Stimulated activated CD4-positive, alpha-beta T cell treated with anti-CD3 and anti-CD28 coated beads, Interleukin-2, amount 100 ng/mL, for 4 hours (primary cell): Measurements from ENCODE around the gene TRIO.
"Not testable (repeated sequence)": the region's sequence is repeated elsewhere in the genome, so short reads cannot be mapped to it uniquely, and the experiment has no call there.

ENCODE experiments used
- DNase-seq: peaks from one replicate; pipeline ENCODE4 v3.0.0-alpha.2; 2020; ENCODE audit warnings: low read depth

TRIO gene

DNA sequence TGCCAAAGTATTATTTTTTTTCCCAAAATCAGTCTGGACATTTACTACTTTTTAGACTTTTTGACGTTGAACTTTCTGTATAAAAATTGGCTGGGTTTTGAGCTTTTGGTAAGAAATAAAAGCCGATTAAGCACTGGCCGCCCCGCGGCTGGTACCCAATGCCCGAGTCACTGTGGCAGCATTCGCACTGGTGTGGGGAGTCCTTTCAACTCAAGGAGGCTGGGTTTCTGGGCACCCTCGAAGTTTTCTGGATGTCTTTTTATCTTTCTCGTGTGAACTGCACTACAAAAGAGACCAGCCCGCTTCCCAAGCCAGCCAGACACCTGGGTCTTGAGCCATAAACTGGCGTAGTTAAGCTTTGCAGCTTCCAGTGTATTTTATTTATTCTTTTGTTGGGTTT is 366.4 kb downstream of the TRIO start:
- no peak for DNase-seq

DNA sequence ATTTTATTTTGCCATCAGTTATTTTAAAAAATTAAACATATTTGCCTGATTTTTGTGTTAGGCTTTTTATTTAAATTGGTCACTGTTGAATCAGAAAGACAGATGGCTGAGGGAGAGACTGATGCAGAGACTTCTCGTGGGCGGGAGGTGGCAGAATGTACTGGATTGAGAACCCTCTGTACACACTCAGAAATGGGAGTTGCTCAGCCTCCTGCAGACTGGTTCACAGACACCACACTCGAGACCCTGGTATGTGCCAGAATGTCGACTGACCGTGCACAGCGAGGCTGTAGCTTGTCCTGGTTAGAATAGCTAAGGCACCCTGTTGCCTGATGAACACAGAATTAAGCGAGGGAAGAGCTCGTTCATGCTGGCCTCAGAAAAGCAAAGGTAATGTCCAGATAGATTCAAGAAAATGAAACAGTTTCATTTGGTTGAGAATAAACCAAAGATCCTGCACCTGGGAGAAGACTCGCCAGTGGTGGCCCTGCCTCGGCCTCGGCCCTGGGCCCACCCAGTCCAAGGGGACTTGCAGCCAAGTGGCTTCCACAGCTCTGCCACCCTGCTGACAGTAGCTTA is 367.1 kb downstream of the TRIO start:
- no peak for DNase-seq

DNA sequence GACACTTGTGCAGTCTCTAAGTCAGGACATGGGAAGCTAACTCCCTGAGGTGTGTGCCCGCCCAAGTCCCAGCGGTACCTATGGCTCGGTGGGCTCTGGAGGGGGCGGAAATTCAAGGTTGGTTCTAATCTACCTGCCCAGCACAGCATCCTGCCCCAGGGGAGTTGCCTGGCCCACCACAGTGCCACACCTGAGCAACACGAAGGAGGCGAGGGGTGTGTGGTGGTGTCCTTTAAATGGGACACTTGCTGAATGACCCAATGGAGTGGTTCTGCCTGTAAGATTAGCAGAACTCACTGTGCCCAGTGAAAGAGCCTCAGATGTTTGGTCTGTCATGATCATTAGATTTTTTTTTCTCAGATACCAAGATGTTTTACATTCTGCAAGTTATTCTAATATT is 367.7 kb downstream of the TRIO start:
- DNase-seq, result no peak

DNA sequence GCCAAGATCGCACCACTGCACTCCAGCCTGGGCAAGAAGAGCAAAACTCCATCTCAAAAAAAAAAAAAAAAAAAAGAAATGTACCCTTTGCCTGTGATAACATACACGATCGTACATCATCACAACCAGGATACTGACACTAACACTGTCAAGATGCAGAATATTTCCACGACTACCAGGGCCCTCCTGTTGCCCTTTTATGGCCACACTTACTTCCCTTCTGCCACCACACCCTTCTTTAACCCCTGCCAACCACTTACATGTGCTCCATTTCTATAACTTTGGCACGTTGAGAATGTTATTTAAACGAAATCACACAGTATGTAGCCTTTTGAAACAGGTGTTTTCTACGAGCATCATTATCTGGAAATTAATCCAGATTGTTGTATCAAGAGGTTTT is 369.4 kb downstream of the TRIO start:
- no peak for DNase-seq

DNA sequence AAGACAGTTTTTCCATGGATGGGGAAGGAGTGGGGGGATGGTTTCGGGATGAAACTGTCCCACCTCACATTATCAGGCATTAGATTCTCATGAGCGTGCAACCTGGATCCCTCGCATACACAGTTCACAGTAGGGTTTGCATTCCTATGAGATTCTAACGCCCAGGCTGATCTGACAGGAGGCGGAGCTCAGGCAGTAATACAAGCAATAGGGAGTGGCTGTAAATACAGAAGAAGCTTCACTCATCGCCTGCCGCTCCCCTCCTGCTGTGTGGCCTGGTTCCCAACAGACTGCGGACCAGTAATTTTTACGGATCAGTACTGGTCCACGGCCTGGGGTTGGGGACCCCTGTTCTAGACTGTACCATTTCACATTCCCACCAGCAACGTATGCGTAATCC is 370.1 kb downstream of the TRIO start:
- no peak for DNase-seq

DNA sequence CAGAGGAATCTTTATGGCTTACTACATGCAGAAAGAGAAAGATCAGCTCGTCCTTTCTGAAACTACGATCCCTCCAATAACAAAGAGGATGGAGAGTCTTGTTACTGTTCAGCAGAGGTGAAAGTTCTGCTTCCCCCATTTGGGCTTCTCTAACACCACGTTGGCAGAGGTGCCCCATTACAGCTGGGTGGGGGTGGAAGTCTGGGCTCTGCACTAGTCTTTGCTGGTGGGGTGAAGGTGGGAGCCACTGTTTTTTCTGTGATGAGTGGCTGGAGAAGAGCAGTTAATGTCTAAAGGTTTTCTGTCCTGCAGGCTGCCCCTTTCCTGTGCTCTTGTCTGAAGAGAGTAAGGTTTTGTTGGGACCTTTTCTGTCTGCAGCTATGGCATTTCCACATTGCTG is 373.8 kb downstream of the TRIO start:
- no peak for DNase-seq

DNA sequence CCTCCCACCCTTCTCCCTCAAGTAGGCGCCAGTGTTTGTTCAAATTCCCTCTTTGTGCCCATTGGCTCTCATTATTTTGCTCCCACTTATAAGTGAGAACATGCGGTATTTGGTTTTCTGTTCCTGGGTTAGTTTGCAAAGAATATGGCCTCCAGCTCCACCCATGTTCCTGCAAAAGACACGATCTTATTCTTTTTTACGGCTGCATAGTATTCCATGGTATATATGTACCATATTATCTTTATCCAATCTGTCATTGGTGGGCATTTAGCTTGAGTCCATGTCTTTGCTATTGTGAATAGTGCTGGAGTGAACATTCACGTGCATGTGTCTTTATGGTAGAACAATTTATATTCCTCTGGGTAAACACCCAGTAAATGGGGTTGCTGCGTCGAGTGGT is 375.5 kb downstream of the TRIO start:
- DNase-seq, result no peak

DNA sequence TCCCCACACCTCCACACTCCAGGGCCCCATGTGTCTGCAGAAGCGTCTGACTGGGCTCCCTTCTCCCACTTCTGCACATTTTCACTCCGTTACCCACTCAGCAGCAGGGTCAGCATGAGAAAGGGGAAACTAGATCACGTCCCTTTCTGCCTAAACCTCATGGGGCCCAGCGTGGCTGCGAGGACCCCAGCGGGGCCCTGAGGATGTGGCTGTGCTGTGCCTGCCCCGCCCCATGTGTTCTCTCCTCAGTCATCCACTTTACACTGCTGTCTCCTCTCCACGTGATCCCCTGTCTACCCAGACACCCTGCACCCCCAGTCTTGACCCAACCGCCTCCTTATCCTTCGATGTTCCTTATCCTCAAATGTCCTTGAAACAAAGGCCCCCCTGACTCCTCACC is 378.6 kb downstream of the TRIO start:
- no peak for DNase-seq

DNA sequence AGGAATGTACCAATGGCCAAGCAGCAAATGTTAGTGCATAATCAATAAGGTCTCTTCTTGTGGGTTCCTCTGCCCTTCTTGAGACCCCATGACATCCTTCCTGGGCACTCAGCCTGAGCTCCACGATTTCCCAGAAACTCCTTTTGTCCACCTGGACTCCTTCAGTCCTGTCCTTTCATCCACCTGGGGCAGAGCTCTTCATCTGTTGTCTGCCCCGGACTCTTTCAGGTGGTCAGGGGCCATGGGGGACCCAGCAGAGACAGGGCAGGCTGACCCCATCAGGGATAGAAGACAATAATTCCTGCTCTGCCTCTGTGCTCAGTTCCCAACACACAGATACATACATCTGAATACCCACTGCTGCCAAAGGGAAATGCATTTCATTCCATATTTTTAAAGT is 379.6 kb downstream of the TRIO start:
- no peak for DNase-seq

DNA sequence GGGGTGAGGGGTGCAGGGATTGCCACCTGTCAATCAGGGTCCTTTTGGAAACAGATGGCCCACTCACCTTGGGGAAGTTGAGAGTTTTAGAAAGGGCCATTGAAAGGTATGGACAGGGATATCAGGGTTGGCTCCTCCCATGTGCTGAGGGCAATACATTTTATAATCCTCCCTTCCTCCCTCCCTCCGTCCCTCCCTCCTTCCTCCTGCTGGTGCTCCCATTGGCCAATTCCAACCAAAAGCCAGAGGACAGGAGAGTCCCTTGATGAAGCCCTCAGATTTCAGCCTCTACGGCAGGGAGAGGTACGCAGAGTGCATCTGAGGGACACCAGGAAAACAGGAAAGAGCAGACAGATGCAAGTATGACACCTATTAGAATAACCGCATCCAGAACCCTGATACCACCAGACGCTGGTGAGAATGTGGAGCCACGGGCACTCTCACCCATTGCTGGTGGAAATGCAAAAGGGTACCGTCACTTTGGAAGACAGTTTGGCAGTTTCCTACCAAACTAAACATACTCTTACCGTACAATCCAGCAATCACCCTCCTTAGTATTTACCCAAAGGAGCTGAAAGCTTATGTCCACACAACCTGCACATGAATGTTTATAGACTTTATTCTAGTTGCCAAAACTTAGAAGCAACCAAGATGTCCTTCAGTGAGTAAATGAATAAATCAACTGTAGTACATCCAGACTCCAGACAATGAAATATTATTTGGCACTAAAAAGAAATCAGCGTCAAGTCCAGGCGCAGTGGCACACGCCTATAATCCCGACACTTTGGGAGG is 380.3 kb downstream of the TRIO start:
- no peak for DNase-seq

DNA sequence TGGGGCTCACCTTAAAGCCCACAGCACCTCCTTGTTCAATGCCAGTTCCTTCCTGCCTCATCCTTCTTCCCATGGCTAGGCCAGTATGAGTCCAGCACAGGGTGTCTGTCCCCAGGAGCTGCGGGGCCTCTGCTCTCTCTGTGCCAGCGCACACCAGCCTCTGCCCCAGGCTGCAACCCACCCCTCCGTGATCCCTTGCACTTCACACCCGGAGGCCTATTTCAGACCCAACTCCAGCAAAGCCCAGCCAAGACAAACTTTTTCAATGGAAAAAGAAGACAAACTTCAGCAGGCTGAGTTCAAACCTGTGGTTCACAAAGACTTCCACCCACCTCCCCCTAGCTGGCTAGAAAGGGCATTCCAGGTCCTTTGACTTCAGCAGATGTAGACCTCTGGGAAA is 382.3 kb downstream of the TRIO start:
- DNase-seq, result no peak

DNA sequence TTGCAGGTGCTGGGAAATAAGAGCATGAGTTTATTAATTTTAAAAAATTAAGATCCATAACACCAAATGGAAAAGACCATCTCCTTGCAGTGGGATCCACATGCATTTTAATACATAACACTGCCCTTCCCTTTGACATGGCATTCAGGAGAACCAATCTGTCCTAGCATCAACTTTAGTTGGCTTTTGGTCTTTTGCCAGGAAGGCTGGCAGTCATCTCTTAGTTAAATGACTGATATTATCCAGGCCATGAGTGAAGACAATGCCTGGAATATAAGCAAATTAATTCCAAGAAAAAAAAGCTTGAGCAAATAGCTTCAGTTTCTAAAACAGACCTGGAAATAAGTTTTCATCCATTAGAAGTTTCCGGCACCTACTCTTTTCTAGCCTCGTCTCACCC is 383.4 kb downstream of the TRIO start:
- no peak for DNase-seq

DNA sequence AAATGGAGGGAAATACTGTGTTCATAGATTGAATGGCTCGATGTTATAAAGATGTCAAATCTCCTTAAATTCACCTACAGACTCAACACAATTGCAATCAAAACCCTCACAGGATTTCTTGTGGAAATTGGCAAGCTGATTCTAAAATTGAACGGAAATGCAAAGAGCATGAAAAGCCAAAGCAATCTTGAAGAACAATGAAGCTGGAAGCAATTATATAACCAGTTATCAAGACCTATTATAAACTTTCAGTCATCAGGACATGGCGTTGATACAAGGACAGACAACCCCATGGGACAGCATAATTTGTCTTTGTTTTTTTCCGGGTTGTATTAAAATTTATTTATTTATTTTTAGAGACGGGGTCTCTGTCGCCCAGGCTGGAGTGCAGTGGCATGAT is 385.0 kb downstream of the TRIO start:
- no peak for DNase-seq

DNA sequence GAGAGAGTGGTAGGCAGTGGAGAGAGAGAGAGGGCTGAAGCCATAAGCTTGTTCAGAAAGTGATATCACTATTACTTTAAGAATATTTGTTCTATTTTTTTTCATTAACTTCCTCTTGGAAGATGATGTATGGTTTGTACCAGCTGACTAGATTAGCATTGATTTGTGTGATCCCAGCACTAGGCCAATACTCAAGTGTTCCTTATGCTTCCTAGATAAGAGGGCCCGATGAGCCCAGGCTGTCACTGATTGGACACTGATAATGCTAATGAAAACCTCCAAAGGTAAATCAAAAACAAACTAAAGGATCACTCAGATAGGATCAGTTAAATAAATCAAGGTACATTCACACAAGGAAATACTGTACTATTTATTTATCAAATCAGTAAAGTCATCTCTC is 385.8 kb downstream of the TRIO start:
- no peak for DNase-seq

DNA sequence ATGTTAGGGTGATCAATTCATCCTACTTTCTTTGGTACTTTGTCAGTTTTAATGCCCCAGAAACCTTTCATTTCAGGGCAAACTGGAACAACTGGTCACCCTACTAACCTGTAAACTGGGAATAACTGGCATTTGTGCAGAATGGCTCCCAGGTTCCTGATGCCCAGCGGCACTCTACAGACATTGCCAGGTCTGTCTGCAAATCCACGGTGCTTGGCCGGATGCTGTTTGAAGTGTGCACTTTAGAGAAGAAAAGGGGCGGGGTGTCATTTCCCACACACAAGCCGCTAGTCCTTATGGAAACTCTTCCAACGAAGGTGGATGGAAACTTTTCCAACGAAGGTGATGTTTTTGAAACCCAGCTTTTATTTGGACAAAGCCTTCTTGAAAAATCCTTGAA is 388.5 kb downstream of the TRIO start:
- no peak for DNase-seq

DNA sequence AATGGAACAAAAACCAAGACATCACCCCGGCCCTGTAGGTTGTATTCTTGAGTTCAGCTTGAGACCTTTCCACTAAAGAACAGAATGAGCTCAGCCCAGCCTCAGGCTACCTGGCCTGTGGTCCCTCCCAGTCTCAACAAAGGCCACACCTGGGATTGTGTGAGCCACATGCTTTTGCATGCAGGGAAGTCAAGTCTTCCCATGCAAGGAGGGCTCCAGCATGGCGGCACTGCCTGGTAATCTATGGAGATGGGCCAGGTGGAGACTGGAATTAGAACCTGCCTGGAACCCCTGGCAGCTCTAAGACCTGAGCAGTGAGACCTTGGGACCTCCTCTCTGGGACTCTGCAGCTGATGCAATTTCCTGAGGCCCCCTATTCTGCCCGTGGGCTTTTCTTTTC is 389.0 kb downstream of the TRIO start:
- no peak for DNase-seq

DNA sequence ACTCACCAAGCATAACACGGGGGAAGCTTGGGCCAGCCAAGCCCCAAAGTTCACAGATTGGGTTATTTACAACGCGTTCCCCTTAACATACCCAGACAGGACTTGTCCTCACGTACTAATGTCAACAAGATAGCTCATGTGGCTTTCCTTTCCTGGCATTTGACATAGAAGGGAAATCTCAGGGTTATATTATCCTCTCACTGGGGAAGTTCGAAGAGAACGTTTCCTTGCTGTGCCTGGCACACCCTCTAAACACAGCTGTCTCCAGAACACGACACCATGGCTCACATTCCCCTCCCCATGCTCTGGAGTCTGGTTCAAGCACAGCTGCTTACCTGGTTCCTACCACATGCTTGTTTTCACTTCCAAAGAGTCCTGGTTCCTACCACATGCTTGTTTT is 391.6 kb downstream of the TRIO start:
- DNase-seq, result no peak

DNA sequence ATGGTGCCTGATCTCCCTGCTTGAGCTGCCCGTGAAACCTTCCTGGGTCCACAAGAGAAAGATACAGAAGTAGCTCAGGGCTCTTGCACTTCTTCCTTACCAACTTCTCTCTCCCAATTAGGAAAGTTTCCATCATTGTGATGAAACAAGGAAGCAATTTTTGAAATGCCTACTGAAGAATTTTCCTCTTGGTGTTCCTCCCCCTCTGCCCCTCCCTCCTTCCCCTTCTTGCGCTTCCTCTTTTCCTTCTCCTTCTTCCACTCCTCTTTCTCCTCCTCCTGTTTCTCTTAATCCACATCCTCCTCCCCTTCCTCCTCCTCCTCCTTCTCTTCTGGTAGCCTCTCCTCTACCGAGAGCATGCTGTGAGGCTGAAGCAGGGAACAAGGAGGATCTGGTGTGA is 402.2 kb downstream of the TRIO start:
- no peak for DNase-seq

DNA sequence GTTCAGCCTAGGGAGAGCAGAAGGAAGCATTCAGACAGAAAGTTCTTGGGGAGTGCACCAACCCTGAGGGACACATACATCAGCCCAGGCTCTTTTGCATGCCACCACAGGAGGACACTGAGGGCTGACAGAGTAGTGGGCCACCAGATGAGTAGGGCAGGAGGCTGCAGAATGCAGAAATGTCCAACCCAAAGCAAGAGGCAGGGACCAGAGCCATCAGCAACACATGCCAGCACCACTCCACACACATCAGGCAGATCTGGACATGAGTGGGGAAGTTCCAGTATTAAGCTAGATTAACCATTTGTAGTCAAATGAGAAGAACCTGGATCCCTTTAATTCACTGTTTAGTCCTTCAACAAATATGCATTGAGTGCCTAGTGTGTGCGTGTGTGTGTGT is 402.7 kb downstream of the TRIO start:
- no peak for DNase-seq

DNA sequence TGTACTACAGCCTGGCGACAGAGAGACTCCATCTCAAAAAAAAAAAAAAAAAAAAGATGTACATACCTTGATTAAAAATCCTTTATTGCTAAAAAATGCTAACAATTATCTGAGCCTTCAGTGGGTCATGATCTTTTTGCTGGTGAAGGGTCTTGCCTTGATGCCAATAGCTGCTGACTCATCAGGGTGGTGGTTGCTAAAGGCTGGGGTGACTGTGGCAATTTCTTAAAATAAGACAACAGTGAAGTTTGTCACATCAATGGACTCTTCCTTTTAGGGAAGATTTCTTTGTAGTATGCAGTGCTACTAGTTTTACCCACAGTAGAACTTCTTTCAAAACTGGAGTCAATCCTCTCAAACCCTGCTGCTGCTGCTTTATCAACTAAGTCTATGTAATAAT is 404.5 kb downstream of the TRIO start:
- no peak for DNase-seq

DNA sequence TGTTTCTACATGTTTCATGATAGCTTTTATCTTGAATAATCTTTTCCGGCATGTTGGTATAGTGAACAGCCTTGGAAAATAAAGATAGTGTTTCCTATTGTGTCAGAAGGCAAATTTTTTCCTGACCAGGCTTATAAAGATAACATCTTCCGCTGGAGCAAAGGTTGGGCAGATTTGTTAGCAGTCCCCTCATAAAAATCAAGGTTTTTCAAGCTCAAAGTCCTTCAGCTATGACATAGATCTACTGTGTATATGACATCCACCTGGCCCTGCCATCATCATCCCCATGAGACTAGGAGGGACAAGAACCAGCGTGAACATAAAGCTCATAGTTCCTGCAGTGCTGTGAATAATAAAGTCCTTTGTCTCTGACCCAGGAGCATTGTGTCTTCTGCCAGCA is 408.1 kb downstream of the TRIO start:
- DNase-seq, result no peak

DNA sequence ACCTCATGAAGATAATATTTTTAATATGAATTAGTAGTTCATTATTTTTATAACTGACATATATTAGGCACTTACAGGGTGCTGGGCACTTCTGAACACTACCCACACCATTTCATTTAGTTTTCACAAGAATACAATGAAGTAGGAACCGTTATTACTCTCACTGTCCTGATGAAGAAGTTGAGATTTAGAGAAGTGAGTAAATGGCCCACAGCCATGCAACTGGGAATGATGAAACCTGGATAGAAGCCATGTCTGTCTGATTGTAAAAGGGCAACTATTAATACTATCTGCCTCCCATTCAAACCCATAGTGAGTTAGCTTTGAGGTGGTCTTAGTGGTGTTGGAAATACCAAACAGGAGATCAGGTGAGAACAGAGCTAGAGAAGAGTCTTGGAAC is 408.9 kb downstream of the TRIO start:
- DNase-seq, result no peak

DNA sequence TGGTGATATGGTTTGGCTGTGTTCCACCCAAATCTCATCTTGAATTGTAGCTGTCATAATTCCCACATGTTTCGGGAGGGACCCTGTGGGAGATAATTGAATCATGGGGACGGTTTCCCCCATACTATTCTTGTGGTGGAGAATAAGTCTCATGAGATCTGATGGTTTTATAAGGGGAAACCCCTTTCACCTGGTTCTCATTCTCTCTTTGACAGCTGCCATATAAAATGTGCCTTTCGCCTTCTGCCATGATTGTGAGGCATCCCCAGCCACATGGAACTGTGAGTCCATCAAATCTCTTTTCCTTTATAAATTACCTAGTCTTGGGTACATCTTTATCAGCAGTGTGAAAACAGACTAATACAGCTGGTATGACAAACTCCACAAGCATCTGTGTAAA is 411.1 kb downstream of the TRIO start:
- DNase-seq, result not testable (repeated sequence)

DNA sequence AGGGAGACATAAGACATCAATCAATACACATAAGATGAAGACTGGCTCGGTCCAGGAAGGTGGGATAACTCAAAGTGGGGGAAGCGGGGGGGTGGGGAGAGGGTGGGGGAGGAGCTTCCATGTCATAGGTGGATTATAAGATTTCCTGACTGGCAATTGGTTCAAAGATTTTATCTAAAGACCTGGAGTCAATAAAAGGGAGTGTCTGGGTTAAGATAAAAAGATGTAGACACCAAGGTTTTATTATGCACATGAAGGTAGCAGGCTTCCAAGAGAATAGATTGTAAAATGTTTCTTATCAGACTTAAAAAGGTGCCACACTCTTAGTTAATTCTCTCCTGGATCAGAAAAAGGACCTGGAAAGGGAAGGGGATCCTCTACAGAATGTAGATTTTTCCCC is 412.9 kb downstream of the TRIO start:
- no peak for DNase-seq
